HG03342 (cell line): ENCODE results near the gene BATF.

ENCODE experiments used
- ATAC-seq: cut with Tn5 transposase; IDR thresholded peaks from one replicate; pipeline ENCODE4 v1.9.1; 2021; ENCODE audit warnings: mild to moderate bottlenecking, moderate library complexity; ENCODE audit not compliant: unreplicated experiment

Gene BATF

GRCh38 chr14:75591987-75592575, 69.8 kb downstream of the BATF start:
- ATAC-seq, result no peak

GRCh38 chr14:75595226-75595625, 73.0 kb downstream of the BATF start:
- no peak for ATAC-seq
